ENCODE results near the gene PSEN1.

Gene PSEN1

GRCh38 chr14:73262427-73263183, 126.3 kb downstream of the PSEN1 start:
- in situ Hi-C loops (cut with MboI; ENCODE audit: low pct_unique_long_range_greater_than_20kb, low sequenced_read_pairs): no loop called here
- no peak for DNase-seq

- no peak for DNase-seq
- in situ Hi-C loops (cut with MboI; ENCODE audit: low pct_unique_long_range_greater_than_20kb, low sequenced_read_pairs): no loop called here
Observed at GRCh38 chr14:73263606-73264005, 127.3 kb downstream of the PSEN1 start.

GRCh38 chr14:73264080-73264884, 128.0 kb downstream of the PSEN1 start:
- no peak for DNase-seq
- in situ Hi-C loops (cut with MboI; ENCODE audit: low pct_unique_long_range_greater_than_20kb, low sequenced_read_pairs): no loop called here

- in situ Hi-C loops (cut with MboI; ENCODE audit: low pct_unique_long_range_greater_than_20kb, low sequenced_read_pairs): no loop called here
- DNase-seq: no peak
Observed at GRCh38 chr14:73264885-73265720, 128.8 kb downstream of the PSEN1 start.

- in situ Hi-C loops (cut with MboI; ENCODE audit: low pct_unique_long_range_greater_than_20kb, low sequenced_read_pairs): no loop called here
Observed at GRCh38 chr14:73265721-73266046, 129.4 kb downstream of the PSEN1 start.

GRCh38 chr14:73266317-73266716, 130.0 kb downstream of the PSEN1 start:
- DNase-seq: no peak
- in situ Hi-C loops (cut with MboI; ENCODE audit: low pct_unique_long_range_greater_than_20kb, low sequenced_read_pairs): no loop called here

More at GRCh38 chr14:73265721-73266046, 129.4 kb downstream of the PSEN1 start:
- no peak for DNase-seq

- DNase-seq: no peak
- in situ Hi-C loops (cut with MboI; ENCODE audit: low pct_unique_long_range_greater_than_20kb, low sequenced_read_pairs): no loop called here
Observed at GRCh38 chr14:73267474-73267873, 131.2 kb downstream of the PSEN1 start.

- DNase-seq: no peak
- in situ Hi-C loops (cut with MboI; ENCODE audit: low pct_unique_long_range_greater_than_20kb, low sequenced_read_pairs): no loop called here
Observed at GRCh38 chr14:73269729-73270531, 133.6 kb downstream of the PSEN1 start.

- DNase-seq: no peak
- in situ Hi-C loops (cut with MboI; ENCODE audit: low pct_unique_long_range_greater_than_20kb, low sequenced_read_pairs): no loop called here
Observed at GRCh38 chr14:73272393-73272792, 136.1 kb downstream of the PSEN1 start.
